H9 (cell line): Measurements from ENCODE around the gene LRFN3. TPM values are rescaled to one million over a fixed set of nuclear protein-coding genes. Genes with fewer than 3 reads are reported as not detected.

ENCODE experiments used
- DNase-seq: peaks from one replicate; pipeline ENCODE4 v3.0.0-alpha.2; 2017
- H2AFZ ChIP-seq: one replicate; pipeline ENCODE4 v1.6.1; 2013; ENCODE audit warnings: mild to moderate bottlenecking, low read length, control low read depth, moderate library complexity
- H2AK5ac ChIP-seq: 2 replicates; pipeline ENCODE4 v1.6.1; 2013; ENCODE audit warnings: low read length, control low read depth, mixed read lengths; ENCODE audit not compliant: insufficient read length
- H2BK120ac ChIP-seq: one replicate; pipeline ENCODE4 v1.6.1; 2013; ENCODE audit warnings: low read depth, mild to moderate bottlenecking, low read length, control low read depth, inconsistent platforms; ENCODE audit not compliant: poor library complexity, severe bottlenecking
- H2BK12ac ChIP-seq: 2 replicates; pipeline ENCODE4 v1.6.1; 2013; ENCODE audit warnings: low read length, control low read depth, mixed read lengths, low read depth; ENCODE audit not compliant: insufficient read length
- H2BK15ac ChIP-seq: 2 replicates; pipeline ENCODE4 v1.6.1; 2013; ENCODE audit warnings: low read depth, low read length, control low read depth
- H2BK20ac ChIP-seq: one replicate; pipeline ENCODE4 v1.6.1; 2013; ENCODE audit warnings: low read depth, mild to moderate bottlenecking, low read length, control low read depth, inconsistent platforms; ENCODE audit not compliant: poor library complexity, severe bottlenecking
- H2BK5ac ChIP-seq: 2 replicates; pipeline ENCODE4 v1.6.1; 2013; ENCODE audit warnings: low read length, control low read depth, mixed read lengths; ENCODE audit not compliant: insufficient read length
- H3K14ac ChIP-seq: 2 replicates; pipeline ENCODE4 v1.6.1; 2013; ENCODE audit warnings: low read length, control low read depth; ENCODE audit not compliant: insufficient read depth
- H3K18ac ChIP-seq: 2 replicates; pipeline ENCODE4 v1.6.1; 2013; ENCODE audit warnings: low read depth, mild to moderate bottlenecking, mixed read lengths, low read length, control low read depth; ENCODE audit not compliant: insufficient read length
- H3K23ac ChIP-seq: 2 replicates; pipeline ENCODE4 v1.6.1; 2013; ENCODE audit warnings: low read length, control low read depth, mixed read lengths, low read depth; ENCODE audit not compliant: insufficient read length
- H3K23me2 ChIP-seq: 2 replicates; pipeline ENCODE4 v1.6.1; 2013; ENCODE audit warnings: low read depth, mild to moderate bottlenecking, mixed read lengths, low read length, control low read depth; ENCODE audit not compliant: insufficient read length, poor library complexity, severe bottlenecking
- H3K27ac ChIP-seq: 2 replicates; pipeline ENCODE4 v1.5.1; 2013; ENCODE audit warnings: low read length, control low read depth, mixed read lengths, low read depth; ENCODE audit not compliant: insufficient read length
- H3K27me3 ChIP-seq: 2 replicates; pipeline ENCODE4 v1.6.1; 2013; ENCODE audit warnings: low read length, control low read depth, inconsistent platforms; ENCODE audit not compliant: insufficient read depth
- H3K4ac ChIP-seq: 2 replicates; pipeline ENCODE4 v1.6.1; 2013; ENCODE audit warnings: low read depth, mild to moderate bottlenecking, control low read depth, inconsistent platforms, low read length, moderate library complexity
- H3K4me1 ChIP-seq: 2 replicates; pipeline ENCODE4 v1.6.1; 2013; ENCODE audit warnings: low read length, control low read depth, inconsistent platforms; ENCODE audit not compliant: insufficient read depth
- H3K4me2 ChIP-seq: 2 replicates; pipeline ENCODE4 v1.6.1; 2013; ENCODE audit warnings: low read length, control low read depth, mixed read lengths; ENCODE audit not compliant: insufficient read length, insufficient read depth
- H3K56ac ChIP-seq: 2 replicates; pipeline ENCODE4 v1.6.1; 2013; ENCODE audit warnings: low read depth, mild to moderate bottlenecking, mixed read lengths, low read length, control low read depth; ENCODE audit not compliant: insufficient read length
- H3K79me1 ChIP-seq: 2 replicates; pipeline ENCODE4 v1.6.1; 2013; ENCODE audit warnings: low read depth, mild to moderate bottlenecking, moderate library complexity, low read length, control low read depth, inconsistent platforms; ENCODE audit not compliant: insufficient read depth, poor library complexity, severe bottlenecking
- H3K79me2 ChIP-seq: 2 replicates; pipeline ENCODE4 v1.6.1; 2013; ENCODE audit warnings: low read length, control low read depth, inconsistent platforms; ENCODE audit not compliant: insufficient read depth
- H3K9ac ChIP-seq: 2 replicates; pipeline ENCODE4 v1.6.1; 2013; ENCODE audit warnings: low read length, control low read depth, mixed read lengths; ENCODE audit not compliant: insufficient read length; ENCODE audit errors: extremely low read depth
- H3K9me3 ChIP-seq: one replicate; pipeline ENCODE4 v1.6.1; 2013; ENCODE audit warnings: low read depth, low read length, inconsistent platforms; ENCODE audit not compliant: control insufficient read depth
- H3T11ph ChIP-seq: one replicate; pipeline ENCODE4 v1.6.1; 2013; ENCODE audit warnings: mild to moderate bottlenecking, low read length, control low read depth, inconsistent platforms
- H4K20me1 ChIP-seq: one replicate; pipeline ENCODE4 v1.6.1; 2013; ENCODE audit not compliant: control insufficient read depth, insufficient read length, insufficient read depth
- H4K5ac ChIP-seq: 2 replicates; pipeline ENCODE4 v1.6.1; 2013; ENCODE audit warnings: low read depth, mild to moderate bottlenecking, mixed read lengths, low read length, control low read depth; ENCODE audit not compliant: insufficient read length
- H4K8ac ChIP-seq: replicated peaks from 2 replicates; pipeline ENCODE4 v1.6.1; 2013; ENCODE audit warnings: low read length, control low read depth, mixed read lengths, low read depth; ENCODE audit not compliant: insufficient read length
- H4K91ac ChIP-seq: 2 replicates; pipeline ENCODE4 v1.6.1; 2013; ENCODE audit warnings: low read depth, mild to moderate bottlenecking, moderate library complexity, mixed read lengths, low read length, control low read depth; ENCODE audit not compliant: insufficient read length
- H3K27ac Mint-ChIP-seq, 3 experiments: 2 replicates in 2 of 3; 3 replicates in 1 of 3; pipeline ENCODE4 v1.8.0; 2020 to 2021; ENCODE audit warnings: mixed read lengths in 3 of 3, mild to moderate bottlenecking in 1 of 3, moderate library complexity in 1 of 3
- H3K27me3 Mint-ChIP-seq: 2 replicates; pipeline ENCODE4 v1.8.0; 2021; ENCODE audit warnings: low read depth, mild to moderate bottlenecking, moderate library complexity, mixed read lengths
- H3K36me3 Mint-ChIP-seq, 3 experiments: 2 replicates in 2 of 3; 3 replicates in 1 of 3; pipeline ENCODE4 v1.8.0; 2020 to 2021; ENCODE audit warnings: low read depth in 3 of 3, mixed read lengths in 3 of 3; ENCODE audit not compliant: insufficient read depth in 1 of 3
- H3K4me1 Mint-ChIP-seq, 2 experiments: 2 replicates each; pipeline ENCODE4 v1.8.0; 2020; ENCODE audit warnings: mixed read lengths in 2 of 2
- H3K4me3 Mint-ChIP-seq, 2 experiments: 2 replicates in 1 of 2; 3 replicates in 1 of 2; pipeline ENCODE4 v1.8.0; 2020 to 2021; ENCODE audit warnings: mild to moderate bottlenecking in 2 of 2, mixed read lengths in 2 of 2, moderate library complexity in 1 of 2
- H3K9me3 Mint-ChIP-seq, 2 experiments: 2 replicates in 1 of 2; 3 replicates in 1 of 2; pipeline ENCODE4 v1.8.0; 2020; ENCODE audit warnings: mild to moderate bottlenecking in 2 of 2, mixed read lengths in 2 of 2, moderate library complexity in 1 of 2
- WGBS: extraction: QIAGEN DNeasy Blood & Tissue Kit; methylation state at CpG from one replicate; pipeline ENCODE4 v1.1.7; 2013; ENCODE audit warnings: missing lambda C conversion rate, low lambda C conversion rate, mixed read lengths; ENCODE audit not compliant: insufficient read length; ENCODE audit errors: extremely low coverage; 5-methylcytosine and 5-hydroxymethylcytosine counted together
- total RNA-seq: library from RNA; stranded (reverse); gene quantifications from 2 replicates; pipeline ENCODE4 v1.2.1, GENCODE V29; 2021
- TF ChIP-seq, protein P1 (sequence below): fragments of 200-600 bp; sonication (generic); conservative IDR thresholded peaks from 3 replicates; pipeline ENCODE4 v1.8.0; 2021; ENCODE audit warnings: antibody characterized with exemption, mild to moderate bottlenecking

Gene LRFN3
- total RNA-seq, 1 experiment from 2014 or later, result 20.5 TPM

- no peaks in the 10 kb centered on the region for H3K27me3 ChIP-seq
- H2AFZ ChIP-seq, result no peak overlapping the region
- H3K9me3 Mint-ChIP-seq, result no peaks in the 10 kb centered on the region
- H3K56ac ChIP-seq, result no peak overlapping the region
- H2AK5ac ChIP-seq, result no peak overlapping the region
- no peak overlapping the region; a peak in 1 of 7 replicates for H3K27ac Mint-ChIP-seq
- H3K23me2 ChIP-seq, result peaks cover 10% of the 10 kb centered on the region
- H3K4me1 Mint-ChIP-seq, result peaks cover 16 to 17% of the 10 kb centered on the region in 2 experiments
- H3T11ph ChIP-seq, result no peak overlapping the region
- TF ChIP-seq, protein P1, sequence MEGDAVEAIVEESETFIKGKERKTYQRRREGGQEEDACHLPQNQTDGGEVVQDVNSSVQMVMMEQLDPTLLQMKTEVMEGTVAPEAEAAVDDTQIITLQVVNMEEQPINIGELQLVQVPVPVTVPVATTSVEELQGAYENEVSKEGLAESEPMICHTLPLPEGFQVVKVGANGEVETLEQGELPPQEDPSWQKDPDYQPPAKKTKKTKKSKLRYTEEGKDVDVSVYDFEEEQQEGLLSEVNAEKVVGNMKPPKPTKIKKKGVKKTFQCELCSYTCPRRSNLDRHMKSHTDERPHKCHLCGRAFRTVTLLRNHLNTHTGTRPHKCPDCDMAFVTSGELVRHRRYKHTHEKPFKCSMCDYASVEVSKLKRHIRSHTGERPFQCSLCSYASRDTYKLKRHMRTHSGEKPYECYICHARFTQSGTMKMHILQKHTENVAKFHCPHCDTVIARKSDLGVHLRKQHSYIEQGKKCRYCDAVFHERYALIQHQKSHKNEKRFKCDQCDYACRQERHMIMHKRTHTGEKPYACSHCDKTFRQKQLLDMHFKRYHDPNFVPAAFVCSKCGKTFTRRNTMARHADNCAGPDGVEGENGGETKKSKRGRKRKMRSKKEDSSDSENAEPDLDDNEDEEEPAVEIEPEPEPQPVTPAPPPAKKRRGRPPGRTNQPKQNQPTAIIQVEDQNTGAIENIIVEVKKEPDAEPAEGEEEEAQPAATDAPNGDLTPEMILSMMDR, result no peak
- peaks cover 13 to 44% (median 31%) of the 10 kb centered on the region in 3 experiments for H3K36me3 Mint-ChIP-seq
- no peak overlapping the region for H3K23ac ChIP-seq
- no peak overlapping the region for H2BK12ac ChIP-seq
- H3K18ac ChIP-seq, result no peak overlapping the region
- no peak overlapping the region for H4K5ac ChIP-seq
- H4K91ac ChIP-seq, result no peak overlapping the region
- H3K4ac ChIP-seq, result no peak overlapping the region
- no peak for DNase-seq
- no peak overlapping the region for H2BK5ac ChIP-seq
- H3K79me1 ChIP-seq, result no peaks in the 10 kb centered on the region
- H3K4me2 ChIP-seq, result no peak overlapping the region
- H2BK120ac ChIP-seq, result no peak overlapping the region
- no peak overlapping the region for H3K9ac ChIP-seq
- no peaks in the 10 kb centered on the region for H3K9me3 ChIP-seq
- H2BK20ac ChIP-seq, result no peak overlapping the region
- H2BK15ac ChIP-seq, result no peak overlapping the region
- no peak overlapping the region for H3K14ac ChIP-seq
- no peak overlapping the region for H3K4me3 Mint-ChIP-seq
- H4K20me1 ChIP-seq, result no peaks in the 10 kb centered on the region
- H3K27ac ChIP-seq, result no peak overlapping the region
- no peaks in the 10 kb centered on the region for H3K79me2 ChIP-seq
- peaks cover 7% of the 10 kb centered on the region; the same call in 1 of the 2 replicates for H3K4me1 ChIP-seq
- H3K27me3 Mint-ChIP-seq, result no peaks in the 10 kb centered on the region
- WGBS, result no CpG with 5 or more reads among the region's 3 CpGs
- H4K8ac ChIP-seq, result no peak overlapping the region
Measured at GRCh38 chr19:35942235-35942634, 6.1 kb downstream of the LRFN3 start.
